Measurements from ENCODE around the gene ARHGAP31.
A peak's percentile ranks its signal among the peaks of the same experiment; 100 is the strongest.

The ARHGAP31 gene

GRCh38 chr3:119288669-119289403 lies 5.3 kb upstream of the ARHGAP31 start:
- H3K9me3 ChIP-seq (ENCODE audit: control insufficient read depth, low read length), result no peaks in the 10 kb centered on the region
- H3K4me1 ChIP-seq (ENCODE audit: control insufficient read depth, insufficient read depth, low read length), result peaks cover 12% of the 10 kb centered on the region
- H3K9ac ChIP-seq (ENCODE audit: low read length), result no peak overlapping the region
- H3K27me3 ChIP-seq (ENCODE audit: control insufficient read depth, insufficient read depth, low read length), result peaks cover 18% of the 10 kb centered on the region
- H3K36me3 ChIP-seq (ENCODE audit: control insufficient read depth, insufficient read depth, low read length), result no peaks in the 10 kb centered on the region
- no peak overlapping the region for H3K4me3 ChIP-seq (ENCODE audit: low read length)

GRCh38 chr3:119289404-119289770 lies 4.8 kb upstream of the ARHGAP31 start:
- Histone ChIP-seq H3K4me3 (ENCODE audit: low read length) (no peak overlapping the region), H3K4me1 (ENCODE audit: control insufficient read depth, insufficient read depth, low read length) (peaks cover 12% of the 10 kb centered on the region), H3K9me3 (ENCODE audit: control insufficient read depth, low read length) (no peaks in the 10 kb centered on the region), H3K27me3 (ENCODE audit: control insufficient read depth, insufficient read depth, low read length) (peaks cover 18% of the 10 kb centered on the region), H3K9ac (ENCODE audit: low read length) (no peak overlapping the region), H3K36me3 (ENCODE audit: control insufficient read depth, insufficient read depth, low read length) (no peaks in the 10 kb centered on the region)

- Histone ChIP-seq H3K9me3 (ENCODE audit: control insufficient read depth, low read length) (no peaks in the 10 kb centered on the region), H3K27me3 (ENCODE audit: control insufficient read depth, insufficient read depth, low read length) (peaks cover 18% of the 10 kb centered on the region), H3K4me1 (ENCODE audit: control insufficient read depth, insufficient read depth, low read length) (peaks cover 12% of the 10 kb centered on the region), H3K4me3 (ENCODE audit: low read length) (no peak overlapping the region), H3K36me3 (ENCODE audit: control insufficient read depth, insufficient read depth, low read length) (no peaks in the 10 kb centered on the region), H3K9ac (ENCODE audit: low read length) (no peak overlapping the region)
Observed at GRCh38 chr3:119290613-119291012, 3.6 kb upstream of the ARHGAP31 start.

- Histone ChIP-seq H3K27me3 (ENCODE audit: control insufficient read depth, insufficient read depth, low read length) (peaks cover 18% of the 10 kb centered on the region), H3K9ac (ENCODE audit: low read length) (no peak overlapping the region), H3K4me1 (ENCODE audit: control insufficient read depth, insufficient read depth, low read length) (peaks cover 12% of the 10 kb centered on the region), H3K36me3 (ENCODE audit: control insufficient read depth, insufficient read depth, low read length) (no peaks in the 10 kb centered on the region), H3K4me3 (ENCODE audit: low read length) (no peak overlapping the region), H3K9me3 (ENCODE audit: control insufficient read depth, low read length) (no peaks in the 10 kb centered on the region)
Observed at GRCh38 chr3:119291062-119291700, 3.0 kb upstream of the ARHGAP31 start.

GRCh38 chr3:119292666-119293065 lies 1.5 kb upstream of the ARHGAP31 start:
- H3K9ac ChIP-seq (ENCODE audit: low read length), result no peak overlapping the region
- H3K27me3 ChIP-seq (ENCODE audit: control insufficient read depth, insufficient read depth, low read length), result peaks cover 18% of the 10 kb centered on the region
- H3K36me3 ChIP-seq (ENCODE audit: control insufficient read depth, insufficient read depth, low read length), result no peaks in the 10 kb centered on the region
- peaks cover 12% of the 10 kb centered on the region for H3K4me1 ChIP-seq (ENCODE audit: control insufficient read depth, insufficient read depth, low read length)
- H3K9me3 ChIP-seq (ENCODE audit: control insufficient read depth, low read length), result no peaks in the 10 kb centered on the region
- no peak overlapping the region for H3K4me3 ChIP-seq (ENCODE audit: low read length)

- H3K4me3 ChIP-seq (ENCODE audit: low read length), result peak overlapping the region; percentile 82
- no peaks in the 10 kb centered on the region for H3K36me3 ChIP-seq (ENCODE audit: control insufficient read depth, insufficient read depth, low read length)
- peaks cover 12% of the 10 kb centered on the region for H3K4me1 ChIP-seq (ENCODE audit: control insufficient read depth, insufficient read depth, low read length)
- peaks cover 18% of the 10 kb centered on the region for H3K27me3 ChIP-seq (ENCODE audit: control insufficient read depth, insufficient read depth, low read length)
- no peaks in the 10 kb centered on the region for H3K9me3 ChIP-seq (ENCODE audit: control insufficient read depth, low read length)
- peak overlapping the region; percentile 76 for H3K9ac ChIP-seq (ENCODE audit: low read length)
Observed at GRCh38 chr3:119293105-119293870, 895 bp upstream of the ARHGAP31 start.

- Histone ChIP-seq H3K9me3 (ENCODE audit: control insufficient read depth, low read length) (no peaks in the 10 kb centered on the region), H3K9ac (ENCODE audit: low read length) (peak overlapping the region; percentile 76), H3K4me3 (ENCODE audit: low read length) (peak overlapping the region; percentile 82), H3K4me1 (ENCODE audit: control insufficient read depth, insufficient read depth, low read length) (peaks cover 8% of the 10 kb centered on the region), H3K27me3 (ENCODE audit: control insufficient read depth, insufficient read depth, low read length) (peaks cover 18% of the 10 kb centered on the region), H3K36me3 (ENCODE audit: control insufficient read depth, insufficient read depth, low read length) (no peaks in the 10 kb centered on the region)
Observed at GRCh38 chr3:119294696-119295671, 801 bp downstream of the ARHGAP31 start.

GRCh38 chr3:119295816-119296726 lies 1.9 kb downstream of the ARHGAP31 start:
- Histone ChIP-seq H3K27me3 (ENCODE audit: control insufficient read depth, insufficient read depth, low read length) (peaks cover 11% of the 10 kb centered on the region), H3K9ac (ENCODE audit: low read length) (no peak overlapping the region), H3K4me1 (ENCODE audit: control insufficient read depth, insufficient read depth, low read length) (peaks cover 8% of the 10 kb centered on the region), H3K9me3 (ENCODE audit: control insufficient read depth, low read length) (no peaks in the 10 kb centered on the region), H3K36me3 (ENCODE audit: control insufficient read depth, insufficient read depth, low read length) (no peaks in the 10 kb centered on the region), H3K4me3 (ENCODE audit: low read length) (no peak overlapping the region)

- Histone ChIP-seq H3K27me3 (ENCODE audit: control insufficient read depth, insufficient read depth, low read length) (peaks cover 11% of the 10 kb centered on the region), H3K9me3 (ENCODE audit: control insufficient read depth, low read length) (no peaks in the 10 kb centered on the region), H3K36me3 (ENCODE audit: control insufficient read depth, insufficient read depth, low read length) (no peaks in the 10 kb centered on the region), H3K4me3 (ENCODE audit: low read length) (no peak overlapping the region), H3K9ac (ENCODE audit: low read length) (no peak overlapping the region), H3K4me1 (ENCODE audit: control insufficient read depth, insufficient read depth, low read length) (peaks cover 8% of the 10 kb centered on the region)
Observed at GRCh38 chr3:119296727-119297122, 2.5 kb downstream of the ARHGAP31 start.

GRCh38 chr3:119297169-119297568 lies 3.0 kb downstream of the ARHGAP31 start:
- H3K9ac ChIP-seq (ENCODE audit: low read length), result no peak overlapping the region
- H3K4me3 ChIP-seq (ENCODE audit: low read length), result no peak overlapping the region
- H3K9me3 ChIP-seq (ENCODE audit: control insufficient read depth, low read length), result no peaks in the 10 kb centered on the region
- H3K36me3 ChIP-seq (ENCODE audit: control insufficient read depth, insufficient read depth, low read length), result no peaks in the 10 kb centered on the region
- peaks cover 8% of the 10 kb centered on the region for H3K4me1 ChIP-seq (ENCODE audit: control insufficient read depth, insufficient read depth, low read length)
- H3K27me3 ChIP-seq (ENCODE audit: control insufficient read depth, insufficient read depth, low read length), result peaks cover 11% of the 10 kb centered on the region

GRCh38 chr3:119298565-119298941 lies 4.4 kb downstream of the ARHGAP31 start:
- H3K4me1 ChIP-seq (ENCODE audit: control insufficient read depth, insufficient read depth, low read length), result peaks cover 3% of the 10 kb centered on the region
- no peaks in the 10 kb centered on the region for H3K36me3 ChIP-seq (ENCODE audit: control insufficient read depth, insufficient read depth, low read length)
- no peak overlapping the region for H3K9ac ChIP-seq (ENCODE audit: low read length)
- H3K9me3 ChIP-seq (ENCODE audit: control insufficient read depth, low read length), result no peaks in the 10 kb centered on the region
- H3K4me3 ChIP-seq (ENCODE audit: low read length), result no peak overlapping the region
- peaks cover 2% of the 10 kb centered on the region for H3K27me3 ChIP-seq (ENCODE audit: control insufficient read depth, insufficient read depth, low read length)
